Limb (tissue), 2 donors: ENCODE data around the gene SOX13.
A peak's percentile ranks its signal among the peaks of the same experiment; 100 is the strongest.

Experiments used
- DNase-seq, 2 donors: peaks; one replicate each; pipeline ENCODE4 v3.0.0-alpha.2; 2016; ENCODE audit errors: extremely low spot score in 2 of 2

SOX13 gene

GRCh38 chr1:204062106-204062505, 10.8 kb upstream of the SOX13 start:
- DNase-seq = no peak

GRCh38 chr1:204065174-204065985, 7.5 kb upstream of the SOX13 start:
- peak in 1 of 2 donors; percentile 70 for DNase-seq

GRCh38 chr1:204065986-204066300, 7.0 kb upstream of the SOX13 start:
- DNase-seq = no peak

- DNase-seq = no peak
Measured at GRCh38 chr1:204067935-204068334, 5.0 kb upstream of the SOX13 start.

GRCh38 chr1:204069887-204070286, 3.0 kb upstream of the SOX13 start:
- no peak for DNase-seq

- no peak for DNase-seq
Measured at GRCh38 chr1:204070895-204071294, 2.0 kb upstream of the SOX13 start.

- DNase-seq = peak in 1 of 2 donors; percentile 62
Measured at GRCh38 chr1:204073837-204074273, 940 bp downstream of the SOX13 start.

- peak in 1 of 2 donors; percentile 76 for DNase-seq
Measured at GRCh38 chr1:204074274-204075138, 1.6 kb downstream of the SOX13 start.

- no peak for DNase-seq
Measured at GRCh38 chr1:204075139-204075521, 2.2 kb downstream of the SOX13 start.

GRCh38 chr1:204075890-204076846, 3.3 kb downstream of the SOX13 start:
- DNase-seq = no peak

- DNase-seq = no peak
Measured at GRCh38 chr1:204076891-204077290, 4.0 kb downstream of the SOX13 start.

GRCh38 chr1:204077979-204078696, 5.2 kb downstream of the SOX13 start:
- peak in 1 of 2 donors; percentile 60 for DNase-seq

GRCh38 chr1:204079608-204079999, 6.7 kb downstream of the SOX13 start:
- no peak for DNase-seq

GRCh38 chr1:204080163-204080903, 7.4 kb downstream of the SOX13 start:
- peak in 1 of 2 donors; percentile 73 for DNase-seq

- DNase-seq = no peak
Measured at GRCh38 chr1:204081164-204081790, 8.4 kb downstream of the SOX13 start.

- DNase-seq = no peak
Measured at GRCh38 chr1:204081791-204082513, 9.0 kb downstream of the SOX13 start.

GRCh38 chr1:204083491-204083890, 10.6 kb downstream of the SOX13 start:
- DNase-seq = no peak

GRCh38 chr1:204084247-204084772, 11.4 kb downstream of the SOX13 start:
- peak in 1 of 2 donors; percentile 70 for DNase-seq

GRCh38 chr1:204085876-204086275, 13.0 kb downstream of the SOX13 start:
- no peak for DNase-seq
